HG03175 (cell line): ENCODE results near the gene PHKG1.
"Not testable (repeated sequence)": the region's sequence is repeated elsewhere in the genome, so short reads cannot be mapped to it uniquely, and the experiment has no call there.

ENCODE experiments used
- ATAC-seq: cut with Tn5 transposase; IDR thresholded peaks from one replicate; pipeline ENCODE4 v1.9.1; 2021; ENCODE audit warnings: mild to moderate bottlenecking, moderate library complexity; ENCODE audit not compliant: unreplicated experiment

PHKG1 gene

DNA sequence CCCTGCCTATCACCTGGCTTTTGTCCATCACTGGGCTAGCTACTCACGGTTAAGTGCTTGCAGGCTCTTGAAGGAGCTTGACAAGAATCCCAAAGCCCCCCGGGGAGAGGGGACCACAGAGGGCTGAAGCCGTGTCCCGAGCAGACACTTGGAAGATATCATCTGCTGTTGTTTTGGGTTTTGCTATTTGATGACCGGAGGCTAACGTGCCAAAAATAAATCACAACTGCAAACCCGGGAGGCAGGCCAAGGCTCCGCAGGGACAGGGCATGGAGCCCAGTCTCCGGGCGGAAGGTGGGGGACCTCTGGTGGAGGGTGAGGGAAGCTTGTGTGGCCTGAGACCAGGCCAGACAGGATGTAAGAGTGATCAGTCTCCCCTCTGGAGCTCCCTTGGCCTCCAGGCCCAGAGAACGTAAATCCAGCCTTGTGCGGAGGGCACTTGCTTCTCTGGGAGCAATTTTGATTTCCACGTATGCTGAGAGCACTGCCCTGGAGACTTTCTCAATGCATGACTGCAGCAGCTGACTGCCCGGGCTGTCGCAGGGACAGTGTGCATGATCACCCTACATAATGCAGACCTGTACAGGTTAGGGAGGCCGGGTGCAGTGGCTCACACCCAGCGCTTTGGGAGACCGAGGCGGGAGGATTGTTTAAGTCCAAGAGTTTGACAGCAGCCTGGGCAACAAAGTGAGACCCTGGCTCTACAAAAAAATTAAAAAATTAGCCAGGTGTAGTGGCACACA, at the start of gene PHKG1:
Gene PHKG1 (minus strand): TSS at position 164 of the 743 bp plus-strand sequence. CDS start 4,011 bp downstream, outside the sequence.
- no peak for ATAC-seq

DNA sequence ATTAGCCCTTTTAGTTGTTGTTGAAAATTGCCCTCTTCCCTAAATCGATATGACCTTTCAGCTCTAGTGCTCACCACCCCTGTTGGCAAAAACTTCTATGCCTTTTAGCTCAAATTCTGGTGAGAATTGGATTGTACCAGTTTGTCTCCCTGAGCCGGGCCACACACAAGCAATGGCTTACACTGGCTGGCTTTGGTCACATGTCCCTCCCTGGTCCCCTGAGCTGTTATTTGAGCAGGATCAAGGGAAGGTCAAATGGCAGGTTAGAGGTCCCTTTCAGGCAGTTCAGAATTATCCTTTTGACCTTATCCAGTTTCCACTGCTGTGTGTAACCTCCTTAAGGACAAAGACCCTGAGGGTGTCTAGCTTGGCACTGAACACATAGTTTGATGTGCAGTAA, 38.3 kb upstream of the PHKG1 start:
- not testable (repeated sequence) for ATAC-seq

DNA sequence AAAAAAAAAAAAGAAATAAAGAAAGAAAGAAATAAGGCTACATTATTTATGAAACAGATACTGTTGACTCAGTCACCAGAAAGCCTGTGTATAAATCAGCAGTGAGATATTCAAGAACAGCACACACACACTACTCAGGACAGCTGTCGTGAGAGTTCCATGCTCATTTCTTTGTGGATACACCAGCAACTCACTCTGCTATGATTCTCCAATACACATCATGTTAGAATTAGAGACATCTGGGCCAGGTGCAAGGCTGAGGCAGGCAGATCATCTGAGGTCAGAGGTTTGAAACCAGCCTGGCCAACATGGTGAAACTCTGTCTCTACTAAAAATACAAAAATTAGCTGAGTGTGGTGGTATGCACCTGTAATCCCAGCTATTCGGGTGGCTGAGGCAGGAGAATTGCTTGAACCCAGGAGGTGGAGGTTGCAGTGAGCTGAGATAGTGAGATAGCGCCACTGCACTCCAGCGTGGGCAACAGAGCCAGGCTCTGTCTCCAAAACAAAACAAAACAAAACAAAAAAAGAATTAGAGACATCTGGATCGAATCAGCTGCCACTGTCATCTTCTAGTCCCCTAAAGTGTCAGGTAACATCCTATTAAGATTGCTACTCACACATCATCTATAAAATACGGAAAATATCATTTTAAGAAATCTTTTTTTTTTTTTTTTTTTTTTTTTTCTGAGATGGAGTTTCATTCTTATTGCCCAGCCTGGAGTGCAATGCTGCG, 34.7 kb upstream of the PHKG1 start:
- no peak for ATAC-seq

DNA sequence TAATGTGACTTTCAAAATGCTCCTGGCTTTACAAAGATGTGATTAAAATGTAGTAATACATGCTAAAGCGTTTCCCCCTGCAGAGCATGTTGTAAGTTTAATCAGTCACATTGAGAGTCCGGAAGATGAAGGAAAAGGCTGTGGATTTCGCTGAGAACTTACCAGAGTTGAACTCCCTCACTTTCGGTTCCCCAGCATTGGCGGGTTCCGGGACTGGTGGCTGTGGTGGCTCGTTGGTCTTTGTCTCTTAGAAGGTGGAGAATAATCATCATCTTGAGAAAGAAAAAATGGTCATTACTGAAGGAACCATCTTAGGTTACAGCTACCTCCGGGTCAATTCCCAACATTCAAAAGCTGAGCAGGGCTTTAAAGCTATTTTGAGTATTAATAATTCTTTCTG, 33.1 kb upstream of the PHKG1 start:
- ATAC-seq: no peak

DNA sequence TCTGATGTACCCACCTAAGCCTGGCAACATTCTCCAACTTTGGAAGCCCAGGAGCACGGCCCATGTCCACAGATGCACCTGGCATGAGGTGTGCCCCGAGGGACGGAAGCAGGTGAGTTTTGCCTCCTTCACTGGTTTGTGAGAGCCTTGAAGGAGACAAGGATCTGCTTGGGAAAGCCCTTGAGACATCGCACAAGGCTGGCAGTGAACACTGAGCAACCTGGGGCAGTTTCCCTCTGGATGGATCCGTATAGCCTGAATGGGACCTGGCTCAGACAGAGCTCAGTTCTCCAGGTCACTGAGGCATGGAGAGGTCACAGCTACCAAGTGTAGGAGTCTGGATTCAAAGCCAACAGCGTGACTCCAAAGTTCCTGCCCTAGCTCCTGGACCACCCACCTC, 32.2 kb upstream of the PHKG1 start:
- ATAC-seq: no peak

DNA sequence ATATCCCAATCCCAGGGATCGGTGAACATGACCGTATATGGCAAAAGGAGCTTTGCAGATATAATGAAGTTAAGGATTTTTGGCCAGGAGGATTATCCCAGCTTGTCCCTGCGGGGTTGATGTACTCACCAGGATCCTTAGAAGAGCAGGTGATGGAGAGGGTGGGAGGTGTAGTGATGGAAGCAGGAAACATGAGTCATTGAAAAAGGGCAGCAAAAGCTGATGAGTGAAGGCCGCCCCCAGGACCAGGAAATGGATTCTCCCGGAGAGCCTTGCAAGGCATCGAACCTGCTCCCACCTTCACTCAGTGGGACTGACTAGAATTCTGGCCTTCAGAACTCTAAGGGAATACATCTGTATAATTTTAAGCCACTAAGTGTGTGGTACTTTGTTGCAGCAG, 28.7 kb upstream of the PHKG1 start:
- no peak for ATAC-seq

DNA sequence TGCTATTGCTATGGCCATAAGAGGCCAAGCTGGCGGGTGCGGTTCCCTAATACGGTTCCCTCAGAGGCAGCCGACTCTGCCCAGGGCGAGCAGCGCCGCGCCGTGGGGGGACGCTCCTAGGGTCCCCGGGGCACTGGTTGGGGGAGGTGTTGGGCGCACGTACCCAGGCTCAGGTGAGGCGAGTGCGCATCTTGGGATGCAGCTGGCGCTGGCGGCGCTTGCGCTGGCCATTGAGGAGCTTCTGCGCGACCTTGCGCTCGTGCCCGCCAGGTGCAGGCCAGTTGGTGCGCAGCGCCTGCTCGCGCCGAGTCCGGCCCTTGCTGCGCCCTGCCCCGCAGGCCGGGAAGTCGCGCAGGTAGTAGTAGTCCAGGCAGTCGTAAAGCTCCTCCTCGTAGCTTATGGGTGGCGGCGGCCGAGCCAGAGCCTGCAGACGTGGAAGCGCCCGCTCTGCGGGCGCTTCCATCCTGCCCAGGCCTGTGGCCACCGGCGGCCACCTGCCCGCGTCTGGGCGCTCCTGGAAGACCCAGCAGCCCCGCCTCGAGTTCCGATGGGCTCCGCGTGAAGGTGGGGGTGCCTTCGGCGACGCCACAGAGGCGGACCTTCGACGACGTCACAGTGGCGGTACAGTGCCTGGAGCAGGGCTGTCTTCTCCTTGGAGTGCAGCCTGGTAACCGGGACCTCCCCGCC, 23.2 kb upstream of the PHKG1 start, which contains the start of gene NUPR2:
Gene NUPR2 (minus strand): TSS at position 566 of the 687 bp plus-strand sequence. CDS start 103 bp downstream, at position 463.
- ATAC-seq: no peak

DNA sequence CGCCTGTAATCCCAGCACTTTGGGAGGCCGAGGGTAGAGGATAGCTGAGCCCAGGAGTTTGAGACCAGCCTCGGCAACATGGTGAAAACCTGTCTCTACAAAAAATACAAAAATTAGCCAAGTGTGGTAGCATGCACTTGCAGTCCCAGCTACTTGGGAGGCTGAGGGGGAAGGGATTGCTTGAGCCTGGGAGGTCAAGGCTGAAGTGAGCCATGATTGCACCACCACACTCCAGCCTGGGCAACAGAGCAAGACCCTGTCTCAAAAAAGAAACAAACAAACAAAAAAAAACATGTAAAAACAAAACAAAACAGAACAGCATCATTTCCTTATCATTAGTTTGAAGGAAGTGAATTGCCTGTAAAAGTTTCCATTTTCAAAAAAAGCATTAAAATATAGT, 19.5 kb upstream of the PHKG1 start:
- not testable (repeated sequence) for ATAC-seq

DNA sequence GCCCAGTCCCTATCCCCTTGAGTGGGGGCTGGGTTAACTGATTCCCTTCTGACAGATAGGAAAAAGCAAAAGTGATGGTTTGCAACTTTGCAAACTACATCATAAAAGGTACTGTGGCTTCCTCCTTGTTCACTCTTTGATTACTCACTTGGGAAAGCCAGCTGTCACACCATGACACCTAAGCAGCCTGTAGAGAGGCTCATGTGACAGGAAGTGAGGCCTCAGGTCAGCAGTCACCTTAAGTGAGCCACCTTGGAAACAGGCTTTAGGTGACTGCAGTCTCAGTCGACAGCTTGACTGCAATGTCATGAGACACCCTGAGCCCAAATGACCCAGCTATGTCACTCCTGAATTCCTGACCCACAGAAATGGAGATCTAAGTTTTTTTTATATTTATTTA, 17.9 kb upstream of the PHKG1 start:
- no peak for ATAC-seq

DNA sequence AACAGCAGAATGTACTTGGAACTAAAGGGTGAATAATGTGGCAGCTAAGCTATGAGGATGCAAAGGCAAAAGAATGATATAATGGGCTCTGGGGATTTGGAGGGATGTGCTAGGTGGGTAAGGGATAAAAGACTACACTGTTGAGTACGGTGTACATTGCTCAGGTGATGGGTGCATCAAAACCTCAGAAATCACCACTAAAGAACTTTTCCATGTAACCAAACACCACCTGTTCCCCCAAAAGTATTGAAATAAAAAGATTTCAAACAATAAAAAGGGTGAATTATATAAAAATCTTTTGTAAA, 15.2 kb upstream of the PHKG1 start:
- no peak for ATAC-seq

DNA sequence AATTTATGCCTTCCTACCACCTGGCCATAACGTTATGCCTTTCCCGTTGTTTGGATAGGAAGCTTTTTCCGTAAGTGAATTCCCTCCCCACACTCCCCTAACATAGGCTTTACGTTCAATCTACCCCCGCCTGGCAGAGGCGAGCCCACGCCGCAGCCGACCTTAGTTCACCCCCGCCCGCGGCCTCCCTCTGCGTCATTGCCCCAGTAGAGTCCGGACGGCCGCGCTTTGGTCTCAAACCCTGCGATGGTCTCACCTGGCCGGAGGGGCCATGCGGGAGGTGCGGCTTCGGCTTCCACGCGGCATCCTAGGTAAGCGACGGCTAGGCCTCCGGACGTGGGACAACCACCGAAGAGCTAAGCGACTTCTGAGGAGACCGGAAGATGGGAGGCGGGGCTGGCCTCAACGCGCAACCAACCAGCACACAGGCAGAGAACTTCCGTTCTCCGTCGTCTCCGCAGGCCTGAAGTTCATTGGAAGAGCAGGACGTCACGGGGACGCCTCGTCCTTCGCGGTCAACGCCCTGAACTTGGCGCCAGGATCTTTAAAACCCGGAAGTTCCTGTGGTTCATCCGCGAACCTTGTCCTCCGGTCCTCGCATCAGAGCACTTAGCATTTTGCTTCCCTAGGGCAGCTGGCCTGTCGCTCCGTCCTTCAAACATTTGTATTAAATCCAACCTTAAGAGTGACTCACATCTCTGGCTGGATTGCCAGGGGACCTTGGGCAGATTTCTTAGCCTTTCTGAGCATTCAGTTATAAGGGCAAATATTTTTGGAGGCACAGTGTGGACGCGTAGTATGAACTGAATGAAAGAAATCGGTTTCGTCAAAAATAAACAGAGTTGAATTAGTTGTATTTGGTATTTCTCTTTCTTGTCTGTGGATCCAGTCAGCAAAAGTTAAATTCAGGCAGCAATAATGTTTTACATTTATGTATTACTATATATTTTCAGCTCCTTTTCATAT, 13.6 kb upstream of the PHKG1 start, which contains the start of gene CHCHD2:
Gene CHCHD2 (minus strand): TSS at position 369 of the 966 bp plus-strand sequence. CDS start 63 bp downstream, at position 306.
- ATAC-seq: peak; percentile 99

DNA sequence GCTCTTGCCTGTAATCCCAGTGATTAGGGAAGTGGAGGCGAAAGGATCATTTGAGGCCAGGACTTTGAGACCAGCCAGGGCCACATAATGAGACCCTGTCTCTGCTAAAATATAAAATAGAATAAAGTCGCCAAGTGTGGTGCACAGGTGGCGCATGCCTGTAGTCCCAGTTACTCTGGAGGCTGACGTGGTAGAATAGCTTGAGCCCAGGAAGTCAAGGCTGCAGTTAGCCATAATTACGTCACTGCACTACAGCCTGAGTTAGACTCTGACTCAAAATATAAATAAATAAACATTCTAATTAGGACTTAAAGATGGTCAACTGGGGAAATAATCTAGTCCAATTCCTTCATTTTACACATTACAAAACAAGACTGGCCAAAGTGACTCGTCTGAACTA, 12.8 kb upstream of the PHKG1 start:
- ATAC-seq: peak; percentile 14

DNA sequence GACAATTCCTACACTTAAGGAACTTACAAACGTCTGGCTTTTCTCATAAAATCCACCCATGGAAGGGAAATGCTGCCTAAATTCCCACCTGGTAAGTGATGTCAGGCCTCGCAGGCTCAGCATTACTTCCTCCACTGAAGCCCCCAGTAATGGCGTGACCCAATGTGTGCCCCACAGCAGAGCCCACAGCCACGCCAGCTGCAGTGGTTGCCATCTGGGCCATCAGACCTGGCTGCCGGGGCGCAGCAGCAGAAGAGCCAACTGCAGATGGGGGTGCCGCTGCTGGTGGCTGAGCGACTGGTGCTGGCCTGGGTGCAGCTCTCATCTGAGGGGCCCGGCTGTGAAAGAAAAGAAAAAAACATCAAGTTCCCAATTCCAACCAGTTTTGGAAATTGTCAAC, 11.4 kb upstream of the PHKG1 start:
- ATAC-seq: not testable (repeated sequence)

DNA sequence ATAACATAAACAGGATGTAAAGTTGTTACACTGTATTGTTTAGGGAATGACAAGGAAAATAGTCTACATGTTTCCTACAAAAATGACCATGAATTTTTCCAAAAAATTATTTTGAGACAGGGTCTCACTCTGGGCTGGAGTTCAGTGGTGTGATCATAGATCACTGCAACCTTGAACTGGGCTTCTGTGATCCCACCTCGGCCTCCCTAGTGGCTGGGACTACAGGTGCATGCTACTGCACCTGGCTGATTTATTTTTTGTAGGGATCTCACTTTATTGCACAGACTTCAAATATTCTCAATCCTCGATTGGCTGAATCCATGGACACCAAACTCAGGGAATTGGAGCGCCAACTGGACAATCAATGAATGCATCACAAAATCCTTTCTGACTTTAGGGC, 6.9 kb upstream of the PHKG1 start:
- ATAC-seq: no peak

DNA sequence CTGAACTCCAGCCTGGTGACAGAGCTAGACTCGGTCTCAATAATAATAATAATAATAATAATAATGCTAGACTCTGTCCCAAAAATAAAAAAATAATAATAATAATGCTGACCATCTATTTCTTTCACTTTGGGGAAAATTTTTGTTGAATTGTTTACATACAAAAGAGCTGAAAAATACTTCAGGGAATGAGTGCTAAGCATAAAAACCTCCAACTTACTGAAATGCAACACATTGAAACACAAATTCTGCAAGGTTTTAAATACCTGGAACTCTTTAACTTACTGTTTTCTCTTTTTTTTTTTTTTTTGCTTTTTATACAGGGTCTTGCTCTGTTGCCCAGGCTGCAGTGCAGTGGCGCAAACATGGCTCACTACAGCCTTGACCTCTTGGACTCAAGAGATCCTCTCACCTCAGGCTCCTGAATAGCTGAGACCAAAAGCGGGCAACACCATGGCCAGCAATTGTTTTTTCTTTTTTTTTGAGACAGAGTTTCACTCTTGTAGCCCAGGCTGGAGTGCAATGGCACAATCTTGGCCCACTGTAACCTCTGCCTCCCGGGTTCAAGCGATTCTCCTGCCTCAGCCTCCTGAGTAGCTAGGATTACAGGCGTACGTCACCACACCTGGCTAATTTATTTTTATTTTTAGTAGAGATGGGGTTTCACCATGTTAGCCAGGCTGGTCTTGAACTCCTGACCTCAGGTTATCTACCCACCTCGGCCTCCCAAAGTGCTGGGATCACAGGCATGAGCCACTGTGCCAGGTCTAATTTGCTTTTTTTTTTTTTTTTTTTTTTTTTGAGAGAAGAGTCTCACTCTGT, 5.6 kb upstream of the PHKG1 start:
- ATAC-seq: not testable (repeated sequence)

DNA sequence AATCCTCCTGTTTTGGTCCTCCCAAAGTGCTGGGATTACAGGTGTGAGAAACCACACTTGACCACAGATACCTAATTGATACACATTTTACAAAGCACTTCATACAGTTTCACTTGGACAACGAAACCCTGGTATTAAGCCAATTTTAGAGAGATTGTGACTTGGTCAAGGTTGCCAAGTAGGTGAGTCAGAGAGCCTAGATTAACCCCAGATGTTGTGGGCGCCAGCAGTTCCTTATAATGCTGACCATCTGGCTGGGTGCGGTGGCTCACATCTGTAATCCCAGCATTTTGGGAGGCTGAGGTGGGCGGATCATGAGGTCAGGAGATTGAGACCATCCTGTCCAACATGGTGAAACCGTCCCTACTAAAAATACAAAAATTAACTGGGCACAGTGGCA, 4.9 kb upstream of the PHKG1 start:
- ATAC-seq: no peak

DNA sequence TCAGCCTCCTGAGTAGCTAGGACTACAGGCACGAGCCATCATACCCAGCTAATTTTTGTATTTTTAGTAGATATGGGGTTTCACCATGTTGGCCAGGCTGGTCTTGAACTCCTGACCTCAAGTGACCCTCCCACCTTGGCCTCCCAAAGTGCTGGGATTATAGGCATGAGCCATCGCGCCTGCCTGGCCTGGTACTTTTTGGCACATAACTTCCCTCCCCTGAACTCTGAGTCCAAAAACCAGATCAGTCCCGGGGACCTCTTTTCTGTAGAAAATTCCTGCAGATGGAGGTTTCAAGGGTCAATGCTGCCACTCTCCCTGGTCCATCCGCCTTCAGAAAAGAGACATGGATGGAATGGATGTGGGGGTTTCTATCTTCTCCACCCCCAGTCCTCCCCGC, 364 bp downstream of the PHKG1 start:
- ATAC-seq: not testable (repeated sequence)

DNA sequence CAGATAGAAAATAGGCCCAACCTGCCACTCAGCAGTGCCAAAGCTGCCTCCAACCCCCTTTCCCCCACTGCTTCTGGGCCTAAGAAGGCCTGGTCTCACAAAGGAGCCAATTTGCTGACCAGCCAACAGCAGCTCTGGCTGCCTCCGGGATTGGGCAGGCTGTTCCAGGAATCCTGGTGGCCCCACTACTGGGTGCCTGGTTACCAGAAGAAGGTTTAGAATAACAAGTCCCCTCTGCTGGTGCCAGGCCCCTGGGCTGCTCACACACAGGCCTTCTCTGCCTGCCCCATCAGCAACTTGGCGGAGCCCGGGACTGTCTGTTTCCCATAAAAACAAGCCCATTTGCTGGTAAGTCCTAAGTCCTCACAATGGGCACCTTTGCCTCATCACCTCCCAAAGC, 1.2 kb downstream of the PHKG1 start:
- no peak for ATAC-seq

DNA sequence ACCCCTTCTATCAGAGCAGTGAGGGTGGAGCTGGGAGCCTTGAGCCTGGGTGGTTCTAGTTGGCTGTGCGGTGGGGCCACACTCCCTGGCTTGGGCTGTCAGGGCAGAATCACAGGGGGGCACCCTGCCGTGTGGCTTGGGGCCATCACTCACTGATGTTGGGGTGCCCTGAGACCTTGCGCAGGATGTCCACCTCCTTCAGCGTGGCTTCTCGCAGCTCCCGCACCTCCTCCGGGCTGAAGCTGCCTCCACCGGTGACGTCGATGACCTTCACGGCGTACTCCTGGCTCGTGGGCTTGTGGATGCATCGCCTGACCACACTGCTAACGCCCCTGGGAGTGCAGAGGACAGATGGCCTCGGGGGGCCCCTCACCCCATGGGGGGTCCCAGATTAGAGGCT, 5.3 kb downstream of the PHKG1 start:
- no peak for ATAC-seq

DNA sequence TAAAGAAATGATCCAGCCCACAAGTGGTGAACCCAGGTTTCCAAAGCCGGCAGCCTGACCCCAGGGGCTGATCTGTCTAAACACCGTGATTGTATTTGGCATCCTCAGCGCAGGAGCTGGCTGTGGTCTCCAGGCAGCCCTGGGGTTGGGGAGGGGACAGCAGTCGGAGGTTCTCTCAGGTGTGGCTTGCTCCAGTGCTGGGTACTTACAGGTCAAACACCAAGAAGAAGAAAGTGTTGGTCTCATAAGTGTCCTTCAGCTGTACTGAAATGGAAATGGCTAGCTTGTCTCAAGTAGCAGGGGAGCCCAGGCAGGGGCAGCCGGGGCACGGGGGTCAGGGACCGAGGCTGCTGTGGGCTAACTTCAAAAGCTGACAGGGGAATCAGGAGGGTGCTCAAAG, 6.0 kb downstream of the PHKG1 start:
- ATAC-seq: no peak
